CD4-positive, alpha-beta T cell treated with Interferon alpha-2 for 1 hour (primary cell): ENCODE data around the gene CTSL.

ENCODE experiments used
- DNase-seq, 2 donors: peaks; one replicate each; pipeline ENCODE4 v3.0.0-alpha.2; 2020 to 2022

The CTSL gene

DNA sequence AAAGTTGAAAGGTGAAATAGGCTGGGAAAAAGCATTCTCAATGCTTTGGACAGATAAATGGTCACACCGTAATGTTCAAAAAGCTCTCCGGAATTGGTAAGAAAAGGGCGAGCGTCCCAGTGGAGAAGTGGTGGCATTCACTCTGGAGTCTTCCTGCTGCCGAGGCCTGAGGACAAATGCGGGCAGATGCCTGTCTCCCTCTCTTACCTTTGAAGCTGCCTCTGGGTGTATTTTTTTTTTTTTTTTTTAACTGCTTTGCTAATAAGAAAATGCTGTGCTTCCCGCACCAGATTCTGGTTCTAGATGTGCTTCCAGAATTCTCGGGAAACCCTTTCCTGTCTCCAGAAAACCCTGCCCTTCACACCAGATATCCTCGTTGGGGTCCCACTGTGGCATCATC lies 24.4 kb upstream of the CTSL start:
- no peak for DNase-seq

DNA sequence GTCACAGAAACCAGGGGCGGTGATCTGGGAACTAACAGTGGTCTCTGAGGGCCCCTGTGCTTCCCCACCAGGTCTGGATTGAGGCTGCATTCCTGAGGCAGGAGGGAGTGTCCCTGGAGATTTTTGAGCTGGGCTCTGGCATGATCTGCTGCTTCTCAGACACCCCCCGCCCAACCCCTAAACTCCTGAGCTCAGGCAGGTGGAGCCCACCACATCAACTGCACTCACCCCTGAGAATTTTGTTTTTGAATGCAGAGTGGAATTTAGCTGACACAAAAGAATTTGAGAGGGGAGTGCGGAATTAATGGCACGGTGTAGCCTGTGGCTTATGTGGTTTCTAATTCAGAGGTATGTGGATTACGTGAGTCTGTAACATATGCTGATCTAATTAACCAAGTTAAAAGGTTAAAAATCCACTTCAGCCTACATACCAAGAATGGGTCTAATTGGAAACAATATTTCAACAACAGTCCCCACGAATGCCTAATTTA lies 23.9 kb upstream of the CTSL start:
- DNase-seq, result no peak

DNA sequence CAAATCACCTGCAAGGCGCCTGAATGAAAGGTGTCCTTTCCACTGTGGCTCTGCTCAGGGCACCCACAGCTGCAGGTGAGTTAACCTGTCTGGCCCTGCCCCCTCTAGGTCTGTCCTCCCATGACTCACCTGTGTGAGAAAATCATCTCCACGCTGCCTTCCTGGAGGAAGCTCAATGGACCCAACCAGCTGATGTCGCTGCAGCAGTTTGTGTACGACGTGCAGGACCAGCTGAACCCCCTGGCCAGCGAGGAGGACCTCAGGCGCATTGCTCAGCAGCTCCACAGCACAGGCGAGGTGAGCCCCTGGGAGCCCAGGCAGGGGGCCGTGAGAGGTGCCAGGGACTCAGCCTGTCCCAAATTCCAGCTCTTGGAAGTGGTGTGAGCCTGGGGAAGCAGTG lies 23.0 kb upstream of the CTSL start:
- DNase-seq, result no peak

DNA sequence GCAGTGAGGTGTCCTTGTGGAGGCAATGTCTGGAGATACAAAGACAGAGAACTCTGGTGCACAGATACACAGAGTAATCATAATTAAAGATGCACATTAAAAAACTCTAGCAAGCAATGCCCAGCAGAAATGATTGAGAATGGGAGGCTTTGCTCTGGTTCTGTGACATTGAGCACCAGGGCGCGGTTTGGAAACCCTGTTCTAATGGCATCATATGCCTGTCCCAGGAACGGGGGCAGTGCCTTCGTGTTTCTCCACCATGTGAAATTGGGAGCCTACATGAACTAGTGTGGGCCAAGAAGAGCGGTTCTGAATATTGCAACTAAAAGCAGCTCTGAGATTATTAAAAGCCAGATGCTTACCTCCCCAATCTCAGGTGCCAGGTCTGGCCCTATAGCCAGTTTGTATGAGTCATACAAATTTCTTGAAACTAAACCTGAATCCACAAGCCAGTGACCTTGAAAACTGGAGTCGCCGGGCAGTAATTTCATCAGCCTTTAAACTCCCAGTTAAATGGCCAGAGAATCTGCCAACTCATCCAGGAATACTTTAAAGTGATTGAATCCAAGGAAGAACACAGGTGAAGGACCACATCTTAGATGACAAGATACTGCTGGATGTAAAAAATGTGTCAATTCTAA lies 22.2 kb upstream of the CTSL start:
- DNase-seq, result no peak

DNA sequence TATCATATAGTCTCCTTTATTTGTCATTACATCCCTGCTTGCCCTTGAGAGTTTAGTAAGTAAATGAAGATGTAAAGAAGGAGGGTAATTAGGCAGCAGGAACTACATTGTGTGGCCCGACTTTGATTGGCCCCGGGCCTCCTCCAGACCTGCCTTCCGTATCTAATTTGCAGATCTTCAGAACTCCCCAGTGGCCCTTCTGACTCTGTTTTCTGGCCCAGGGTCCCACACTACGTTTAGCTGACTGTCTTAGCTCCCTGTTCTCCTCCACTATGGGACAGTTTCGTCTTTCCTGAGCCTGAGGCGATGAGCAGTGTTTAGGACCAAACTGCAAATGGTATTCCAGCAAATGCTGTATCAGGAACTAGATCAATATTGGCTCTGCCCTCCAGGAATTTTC lies 21.6 kb upstream of the CTSL start:
- DNase-seq, result no peak

DNA sequence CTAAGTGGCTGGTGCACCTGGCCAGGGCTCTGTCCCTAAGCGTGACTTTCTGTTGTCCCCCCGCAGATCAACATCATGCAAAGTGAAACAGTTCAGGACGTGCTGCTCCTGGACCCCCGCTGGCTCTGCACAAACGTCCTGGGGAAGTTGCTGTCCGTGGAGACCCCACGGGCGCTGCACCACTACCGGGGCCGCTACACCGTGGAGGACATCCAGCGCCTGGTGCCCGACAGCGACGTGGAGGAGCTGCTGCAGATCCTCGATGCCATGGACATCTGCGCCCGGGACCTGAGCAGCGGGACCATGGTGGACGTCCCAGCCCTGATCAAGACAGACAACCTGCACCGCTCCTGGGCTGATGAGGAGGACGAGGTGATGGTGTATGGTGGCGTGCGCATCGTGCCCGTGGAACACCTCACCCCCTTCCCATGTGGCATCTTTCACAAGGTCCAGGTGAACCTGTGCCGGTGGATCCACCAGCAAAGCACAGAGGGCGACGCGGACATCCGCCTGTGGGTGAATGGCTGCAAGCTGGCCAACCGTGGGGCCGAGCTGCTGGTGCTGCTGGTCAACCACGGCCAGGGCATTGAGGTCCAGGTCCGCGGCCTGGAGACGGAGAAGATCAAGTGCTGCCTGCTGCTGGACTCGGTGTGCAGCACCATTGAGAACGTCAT lies 19.7 kb upstream of the CTSL start:
- no peak for DNase-seq

DNA sequence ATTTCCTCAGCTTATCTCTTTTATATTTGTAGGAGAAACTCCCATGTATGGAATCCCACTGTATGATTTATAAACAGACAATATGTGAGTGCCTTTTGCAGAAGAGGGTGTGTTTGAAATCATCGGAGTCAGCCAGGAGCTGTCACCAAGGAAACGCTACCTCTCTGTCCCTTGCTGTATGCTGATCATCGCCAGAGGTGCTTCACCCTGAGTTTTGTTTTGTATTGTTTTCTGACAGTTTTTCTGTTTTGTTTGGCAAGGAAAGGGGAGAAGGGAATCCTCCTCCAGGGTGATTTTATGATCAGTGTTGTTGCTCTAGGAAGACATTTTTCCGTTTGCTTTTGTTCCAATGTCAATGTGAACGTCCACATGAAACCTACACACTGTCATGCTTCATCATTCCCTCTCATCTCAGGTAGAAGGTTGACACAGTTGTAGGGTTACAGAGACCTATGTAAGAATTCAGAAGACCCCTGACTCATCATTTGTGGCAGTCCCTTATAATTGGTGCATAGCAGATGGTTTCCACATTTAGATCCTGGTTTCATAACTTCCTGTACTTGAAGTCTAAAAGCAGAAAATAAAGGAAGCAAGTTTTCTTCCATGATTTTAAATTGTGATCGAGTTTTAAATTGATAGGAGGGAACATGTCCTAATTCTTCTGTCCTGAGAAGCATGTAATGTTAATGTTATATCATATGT lies 18.0 kb upstream of the CTSL start:
- no peak for DNase-seq

DNA sequence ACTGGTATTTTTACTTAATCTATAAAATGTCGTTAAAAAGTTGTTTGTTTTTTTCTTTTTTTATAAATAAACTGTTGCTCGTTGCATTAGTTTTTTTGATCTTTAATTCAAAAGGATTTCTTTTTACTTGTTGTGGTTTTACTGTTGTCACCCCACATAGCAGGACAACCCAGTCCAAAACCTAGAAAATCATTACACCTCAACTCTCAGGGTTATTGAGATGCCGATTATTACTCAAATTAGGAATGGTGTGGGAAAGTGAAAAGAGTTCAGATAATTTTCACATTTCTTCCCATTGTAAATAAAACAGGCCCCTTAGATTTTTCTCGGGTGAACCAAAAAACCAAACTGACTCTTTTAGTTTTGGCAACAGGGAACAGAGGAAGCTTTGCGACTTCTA lies 17.4 kb upstream of the CTSL start:
- DNase-seq, result no peak

DNA sequence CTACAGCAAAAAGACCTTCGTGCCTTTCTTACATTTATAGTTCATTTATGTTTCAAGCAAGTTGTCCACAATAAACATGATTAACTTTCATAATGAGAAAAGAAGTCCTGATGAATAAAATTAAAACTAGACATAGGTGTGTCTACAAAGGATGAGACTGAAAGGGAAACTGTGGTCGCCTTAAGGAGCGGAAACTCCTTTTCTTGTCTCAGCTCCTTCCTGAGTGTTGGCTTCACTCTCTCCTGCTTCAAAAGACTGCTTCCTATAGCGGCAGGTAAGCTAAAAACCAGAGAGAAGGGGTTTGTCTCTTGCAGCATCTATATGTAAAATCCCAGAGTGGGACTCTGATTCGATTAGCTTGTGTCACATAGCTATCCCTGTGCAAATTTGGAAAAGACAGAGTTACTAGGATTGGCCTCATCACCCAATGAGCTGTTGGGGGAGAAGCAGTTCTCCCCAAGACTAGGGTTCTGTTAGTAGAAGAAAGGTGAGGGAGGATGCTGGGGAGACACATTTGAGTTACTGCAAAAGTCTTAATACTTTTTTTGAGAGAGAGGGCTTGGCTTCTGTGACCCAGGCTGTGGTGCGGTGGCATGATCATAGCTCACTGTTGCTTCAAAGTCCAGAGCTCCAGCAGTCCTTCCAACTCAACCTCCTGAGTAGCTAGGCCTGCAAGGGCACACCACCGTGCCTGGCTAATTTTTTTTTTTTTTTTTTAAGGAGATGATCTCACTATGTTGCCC lies 16.8 kb upstream of the CTSL start:
- DNase-seq, result peak in 1 of 2 donors; percentile 28

DNA sequence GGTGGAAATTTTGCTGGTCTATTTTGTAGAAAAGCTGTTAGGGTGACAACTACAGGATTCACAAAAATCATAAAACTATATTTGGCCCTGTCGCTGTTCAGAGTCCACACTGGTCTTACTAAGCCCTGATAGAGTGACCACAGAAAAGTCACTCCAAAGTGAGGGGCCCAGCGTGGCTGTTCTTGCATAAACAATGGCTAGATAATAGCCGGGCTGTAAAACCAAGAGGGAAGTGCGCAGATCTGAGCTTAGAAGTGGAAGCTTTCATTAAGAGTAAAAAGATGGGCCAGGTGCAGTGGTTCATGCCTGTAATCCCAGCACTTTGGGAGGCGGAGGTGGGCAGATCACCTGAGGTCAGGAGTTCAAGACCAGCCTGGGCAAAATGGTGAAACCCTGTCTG lies 15.5 kb upstream of the CTSL start:
- no peak for DNase-seq

DNA sequence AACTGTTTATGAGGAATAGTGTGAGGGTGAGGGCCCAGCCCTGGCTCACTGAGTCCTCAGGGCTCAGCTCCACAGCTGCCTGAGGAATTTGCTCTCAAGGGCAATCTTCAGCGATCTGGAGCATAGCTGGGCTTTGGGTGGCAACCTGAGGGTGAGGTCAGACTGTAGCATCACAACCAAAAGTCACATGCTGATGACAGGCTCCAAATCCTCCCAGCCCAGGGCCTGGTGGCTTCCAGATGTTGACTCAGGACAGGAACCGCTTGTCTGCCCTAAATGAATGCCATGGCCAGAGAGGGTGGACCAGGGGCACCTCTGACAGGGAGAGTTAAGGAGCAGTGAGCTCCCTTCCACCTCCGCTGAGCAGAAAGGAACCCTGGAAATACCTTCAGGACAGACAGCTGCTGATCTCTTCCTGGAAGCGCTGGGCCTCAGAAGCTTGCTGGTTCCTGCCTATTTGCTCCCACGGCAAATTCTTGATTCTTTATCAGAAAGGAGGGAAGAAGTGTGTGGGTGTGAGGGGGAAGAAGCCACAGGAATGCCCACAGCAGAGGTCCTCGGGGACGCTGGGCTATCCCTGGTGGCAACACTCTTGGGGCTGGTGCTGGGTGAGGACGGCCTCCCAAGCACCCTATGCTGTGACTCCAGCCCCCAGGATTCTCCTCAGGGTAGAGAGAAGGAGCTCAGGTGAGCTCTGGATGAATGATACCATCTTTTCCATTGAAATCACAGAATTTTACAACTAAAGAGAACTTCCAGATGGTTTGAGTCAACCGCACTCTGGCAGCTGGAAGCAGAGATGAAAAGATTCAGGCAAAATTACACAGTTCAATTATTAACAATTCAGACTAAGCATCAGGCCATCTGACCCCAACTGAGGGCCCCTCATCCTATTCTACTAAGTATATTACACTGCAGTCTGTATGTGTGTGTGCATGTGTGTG lies 13.8 kb upstream of the CTSL start:
- peak in 1 of 2 donors; percentile 43 for DNase-seq

DNA sequence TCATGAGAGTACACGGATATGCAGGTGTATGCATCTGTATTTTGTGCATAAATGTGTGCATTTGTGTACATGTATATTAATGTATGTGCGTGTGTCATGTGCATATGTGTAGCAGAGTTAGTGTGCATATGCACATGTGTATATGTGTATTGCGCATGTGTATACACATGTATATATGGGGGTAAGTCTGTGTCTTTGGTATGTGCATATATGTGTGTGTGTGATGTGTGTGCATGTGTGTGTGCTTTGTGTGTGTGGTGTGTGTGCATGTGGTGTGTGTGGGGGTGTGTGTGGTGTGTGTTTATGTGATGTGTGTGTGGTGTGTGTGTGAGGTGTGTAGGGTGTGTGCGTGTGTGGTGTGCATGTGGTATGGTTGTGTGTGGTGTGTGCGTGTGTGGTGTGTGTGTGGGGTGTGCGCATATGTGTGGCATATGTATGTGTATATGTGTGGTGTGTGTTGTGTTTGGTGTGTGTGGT lies 13.1 kb upstream of the CTSL start:
- DNase-seq, result no peak

DNA sequence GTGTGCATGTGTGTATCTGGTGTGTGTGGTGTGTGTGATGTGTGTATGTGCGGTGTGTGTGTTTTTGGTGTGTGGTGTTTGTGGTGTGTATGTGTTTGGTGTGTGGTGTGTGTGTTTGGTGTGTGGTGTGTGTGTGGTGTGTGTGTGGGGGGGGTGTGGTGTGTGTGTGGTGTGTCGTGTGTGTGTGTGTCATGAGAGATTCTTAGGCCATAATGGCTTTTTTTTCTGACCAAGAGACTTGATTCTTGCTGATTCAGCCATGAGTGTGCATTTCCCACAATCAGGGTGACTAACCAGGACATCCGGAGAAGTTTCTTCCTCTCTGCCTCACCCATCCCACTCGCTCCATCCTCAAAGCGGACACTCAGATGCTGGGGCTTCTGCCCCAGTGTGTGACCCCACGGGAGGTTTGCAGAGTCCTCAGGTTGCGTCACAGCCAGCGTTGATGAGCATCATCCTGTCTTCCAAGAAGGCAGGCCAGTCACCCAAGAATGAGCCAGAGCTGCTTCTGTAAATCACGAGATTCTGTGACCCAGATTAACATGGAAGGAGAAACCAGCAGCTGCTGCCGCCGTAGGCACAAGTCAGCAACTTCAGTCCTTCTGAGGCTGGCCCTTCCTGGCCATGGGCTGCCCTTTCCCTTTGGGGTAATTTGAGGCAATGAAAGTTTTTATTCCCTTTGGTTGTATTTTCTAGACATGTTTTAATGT lies 12.5 kb upstream of the CTSL start:
- peak; percentile 18 to 85 for DNase-seq

DNA sequence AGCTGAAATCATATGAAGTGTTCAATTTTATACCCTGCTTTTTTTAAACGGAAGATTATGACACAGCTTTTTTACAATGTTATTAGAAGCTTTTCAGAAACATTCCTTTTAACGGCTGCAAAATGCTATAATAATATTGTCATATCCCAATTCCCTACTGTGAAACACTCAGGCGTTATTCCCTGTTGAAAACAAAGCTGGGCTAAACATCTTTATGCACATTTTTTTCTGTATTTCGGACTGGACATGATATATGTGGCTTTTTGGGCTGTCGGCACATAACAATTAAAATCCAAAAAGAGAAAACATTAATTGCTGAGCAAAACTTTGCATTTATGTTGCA lies 12.0 kb upstream of the CTSL start:
- DNase-seq, result no peak

DNA sequence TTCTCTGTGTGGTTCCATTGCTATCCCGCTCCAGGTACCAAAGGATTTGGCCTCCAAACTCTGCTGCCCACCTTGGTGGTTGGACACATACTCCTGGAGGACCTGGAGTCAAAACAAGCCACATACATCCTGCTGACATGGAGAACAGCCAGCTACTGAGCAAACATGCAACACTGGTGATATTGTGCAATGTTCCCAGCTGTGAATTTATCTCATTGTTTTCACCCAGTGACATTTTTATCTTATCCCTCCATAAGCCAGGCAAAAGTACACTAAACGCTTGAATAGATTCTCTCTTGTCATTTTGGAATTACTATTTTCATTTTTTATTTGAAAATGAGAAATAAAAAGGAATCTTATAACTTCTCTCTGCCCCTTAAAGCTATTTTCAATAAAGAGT lies 11.1 kb upstream of the CTSL start:
- DNase-seq, result no peak

DNA sequence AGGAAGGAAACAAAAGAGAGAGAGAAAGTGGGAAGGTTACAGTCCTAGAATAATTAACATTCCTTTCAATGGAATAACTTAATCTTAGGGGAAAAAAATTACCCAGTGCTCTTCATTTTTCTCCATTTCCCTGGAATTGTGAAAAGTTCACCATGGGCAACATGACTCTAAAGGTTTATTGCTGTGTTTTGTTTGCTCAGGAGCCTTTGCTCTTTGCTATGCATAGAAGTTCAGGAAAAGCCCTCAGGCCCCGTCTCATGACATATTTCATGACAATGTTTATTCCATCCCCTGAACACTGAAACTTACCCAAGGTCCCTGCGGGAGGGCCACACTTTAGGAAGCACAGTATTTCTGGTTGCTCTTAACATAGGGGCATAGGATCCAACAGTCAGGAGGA lies 9.8 kb upstream of the CTSL start:
- DNase-seq, result no peak

DNA sequence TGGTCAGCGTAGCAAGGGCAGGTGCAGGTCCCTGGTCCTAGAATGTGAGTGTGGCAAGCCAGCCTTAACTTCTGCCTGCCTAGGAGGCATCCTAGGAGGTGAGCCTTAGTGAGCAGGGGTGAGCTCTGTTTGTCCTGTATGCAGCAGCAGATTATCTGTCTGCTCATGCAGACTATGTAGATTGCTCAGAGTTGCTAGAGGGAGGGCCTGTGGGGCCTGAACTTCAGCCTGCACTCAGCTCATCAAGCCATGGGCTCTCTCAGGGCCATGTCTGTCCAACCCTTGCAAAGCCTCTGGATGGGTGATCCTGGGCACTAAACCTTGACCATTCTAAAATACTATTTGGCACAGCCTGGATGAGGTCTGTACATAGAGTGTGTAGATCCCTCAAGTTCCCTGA lies 8.5 kb upstream of the CTSL start:
- no peak for DNase-seq

DNA sequence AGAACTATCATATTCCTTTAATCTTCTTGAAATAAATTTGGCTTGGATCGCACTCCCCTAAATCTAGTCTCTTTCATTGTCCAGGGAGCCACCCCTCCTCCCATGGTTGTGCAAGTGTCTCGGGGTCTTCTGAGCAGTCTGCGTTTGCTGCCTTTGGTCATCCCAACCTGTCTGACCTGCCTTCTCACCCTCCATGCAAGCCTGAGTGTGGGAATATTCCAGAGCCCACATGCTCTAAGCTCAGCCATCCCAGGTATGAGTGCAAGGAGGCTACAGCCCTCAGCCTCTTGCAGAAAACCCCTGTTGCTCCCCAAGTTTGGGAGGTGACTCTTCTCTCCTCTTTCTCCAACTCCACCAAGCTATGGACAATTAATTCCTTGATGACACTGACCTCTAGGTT lies 7.7 kb upstream of the CTSL start:
- DNase-seq, result no peak

DNA sequence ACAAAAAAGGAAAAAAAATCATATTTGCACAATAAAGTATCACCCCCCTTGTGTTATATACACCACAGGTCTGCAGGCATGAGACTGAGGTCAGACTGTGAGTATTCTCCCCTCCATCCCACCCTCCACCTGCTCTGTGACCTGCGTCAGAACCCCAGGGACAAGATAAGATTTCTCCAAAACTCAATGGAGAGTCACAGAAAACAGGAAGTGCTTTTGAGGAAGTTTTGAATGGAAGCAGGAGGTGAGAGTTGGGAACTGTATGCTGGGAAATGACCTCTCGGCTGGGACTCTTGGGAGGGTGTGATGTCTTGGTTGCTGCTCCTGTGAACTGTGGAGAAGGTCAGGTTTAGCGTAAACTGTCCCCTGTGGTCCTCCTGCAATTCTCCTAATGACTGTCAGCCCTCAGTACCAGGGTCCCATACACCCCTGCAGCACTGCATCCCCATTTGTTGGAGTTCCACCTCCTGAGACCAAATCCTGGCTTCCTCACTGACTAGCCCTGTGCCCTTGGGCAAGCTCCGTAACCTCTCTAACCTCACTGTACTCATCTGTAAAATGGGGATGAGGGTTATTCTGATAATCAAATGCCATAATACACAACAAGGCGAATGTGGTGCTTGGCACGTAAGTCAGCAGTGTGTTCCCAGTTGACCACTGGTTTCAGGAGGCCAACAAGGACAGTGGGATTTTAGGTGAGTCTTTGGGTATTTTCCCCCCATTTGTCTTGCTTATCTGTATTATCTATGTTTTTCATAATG lies 6.9 kb upstream of the CTSL start:
- DNase-seq, result no peak

DNA sequence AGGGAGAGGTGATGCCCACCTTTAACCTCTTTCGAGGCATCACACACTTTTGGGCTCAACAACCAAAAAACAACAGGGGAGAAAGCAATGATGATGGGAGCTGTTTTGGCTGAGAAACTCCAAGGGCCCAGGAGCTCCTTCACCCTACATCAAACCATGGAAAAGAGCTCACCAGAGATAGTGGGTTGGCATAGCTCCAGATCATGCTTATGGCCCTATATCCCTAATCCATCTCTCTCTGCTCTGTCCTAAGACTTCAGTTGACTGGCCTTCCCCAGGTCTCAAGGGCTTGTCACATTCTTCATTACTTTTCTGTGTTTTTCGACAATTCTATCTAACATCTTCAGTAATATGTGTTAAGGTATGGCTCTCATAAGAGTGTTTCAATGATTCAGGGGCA lies 5.7 kb upstream of the CTSL start:
- DNase-seq, result no peak
